Retinal pigment epithelial cell (primary cell): ENCODE results near the gene TCERG1L.

Experiments
- DNase-seq: peaks from one replicate; pipeline ENCODE4 v3.0.0-alpha.2; 2010; ENCODE audit warnings: low read depth
- H3K4me3 ChIP-seq: 2 replicates; pipeline ENCODE4 v1.5.1; 2011; ENCODE audit warnings: mild to moderate bottlenecking, low read length, control low read depth, moderate library complexity
- TF ChIP-seq, protein P1 (sequence below): conservative IDR thresholded peaks from 2 replicates; pipeline ENCODE4 v1.5.1; 2011; ENCODE audit warnings: low read depth, low read length, control low read depth, inconsistent platforms

The TCERG1L gene, protein sequence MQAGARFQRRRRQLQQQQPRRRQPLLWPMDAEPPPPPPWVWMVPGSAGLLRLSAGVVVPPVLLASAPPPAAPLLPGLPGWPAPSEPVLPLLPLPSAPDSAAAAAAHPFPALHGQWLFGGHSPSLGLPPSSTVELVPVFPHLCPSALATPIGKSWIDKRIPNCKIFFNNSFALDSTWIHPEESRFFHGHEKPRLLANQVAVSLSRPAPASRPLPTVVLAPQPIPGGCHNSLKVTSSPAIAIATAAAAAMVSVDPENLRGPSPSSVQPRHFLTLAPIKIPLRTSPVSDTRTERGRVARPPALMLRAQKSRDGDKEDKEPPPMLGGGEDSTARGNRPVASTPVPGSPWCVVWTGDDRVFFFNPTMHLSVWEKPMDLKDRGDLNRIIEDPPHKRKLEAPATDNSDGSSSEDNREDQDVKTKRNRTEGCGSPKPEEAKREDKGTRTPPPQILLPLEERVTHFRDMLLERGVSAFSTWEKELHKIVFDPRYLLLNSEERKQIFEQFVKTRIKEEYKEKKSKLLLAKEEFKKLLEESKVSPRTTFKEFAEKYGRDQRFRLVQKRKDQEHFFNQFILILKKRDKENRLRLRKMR

DNA sequence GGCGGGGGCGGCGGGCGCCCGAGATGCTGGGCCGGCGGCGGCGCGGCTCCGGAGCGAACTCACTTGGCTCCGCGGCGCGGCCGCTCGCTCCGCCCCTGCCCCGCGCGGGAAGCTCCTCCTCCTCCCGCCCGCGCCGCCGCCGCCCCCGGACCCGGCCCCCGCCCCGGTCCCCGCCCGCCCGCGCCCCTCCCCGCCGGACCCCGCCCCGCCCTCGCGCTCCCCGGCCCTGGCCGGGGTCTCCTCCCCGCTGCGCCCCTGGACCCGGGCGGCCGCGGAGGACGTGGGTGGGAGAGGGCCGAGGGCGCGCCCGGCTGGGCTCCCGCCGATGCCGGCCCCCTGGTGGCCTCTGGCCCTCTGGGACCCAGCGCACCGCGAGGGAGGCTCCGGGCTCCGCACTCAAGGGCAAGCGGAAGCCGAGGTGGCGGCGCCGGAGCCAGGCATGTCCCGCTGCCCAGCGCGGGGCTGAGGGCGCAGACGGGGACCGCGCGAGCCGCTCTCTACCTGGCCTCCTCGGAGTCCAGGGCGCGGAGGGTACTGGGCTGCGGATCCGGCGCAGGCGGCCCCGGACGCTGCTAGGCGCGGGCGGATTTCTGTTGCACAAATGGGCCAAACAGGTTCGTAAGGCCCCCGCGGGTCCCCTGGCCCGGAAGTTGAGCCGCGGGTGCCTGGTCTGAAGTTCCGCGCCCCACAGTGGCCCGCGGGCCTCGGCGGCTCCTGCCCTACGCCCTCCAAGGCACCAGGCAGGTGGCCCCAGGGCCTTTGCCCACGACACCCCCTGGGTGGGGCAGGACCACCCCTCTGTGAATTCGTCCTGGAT lies at the start of gene TCERG1L:
TCERG1L (minus strand) TSS at position 61 of the 817 bp plus-strand sequence. CDS start 86 bp downstream, outside the sequence.
- no peak for DNase-seq
- H3K4me3 ChIP-seq, result no peak within 1 kb of the TSS
- TF ChIP-seq, protein P1, sequence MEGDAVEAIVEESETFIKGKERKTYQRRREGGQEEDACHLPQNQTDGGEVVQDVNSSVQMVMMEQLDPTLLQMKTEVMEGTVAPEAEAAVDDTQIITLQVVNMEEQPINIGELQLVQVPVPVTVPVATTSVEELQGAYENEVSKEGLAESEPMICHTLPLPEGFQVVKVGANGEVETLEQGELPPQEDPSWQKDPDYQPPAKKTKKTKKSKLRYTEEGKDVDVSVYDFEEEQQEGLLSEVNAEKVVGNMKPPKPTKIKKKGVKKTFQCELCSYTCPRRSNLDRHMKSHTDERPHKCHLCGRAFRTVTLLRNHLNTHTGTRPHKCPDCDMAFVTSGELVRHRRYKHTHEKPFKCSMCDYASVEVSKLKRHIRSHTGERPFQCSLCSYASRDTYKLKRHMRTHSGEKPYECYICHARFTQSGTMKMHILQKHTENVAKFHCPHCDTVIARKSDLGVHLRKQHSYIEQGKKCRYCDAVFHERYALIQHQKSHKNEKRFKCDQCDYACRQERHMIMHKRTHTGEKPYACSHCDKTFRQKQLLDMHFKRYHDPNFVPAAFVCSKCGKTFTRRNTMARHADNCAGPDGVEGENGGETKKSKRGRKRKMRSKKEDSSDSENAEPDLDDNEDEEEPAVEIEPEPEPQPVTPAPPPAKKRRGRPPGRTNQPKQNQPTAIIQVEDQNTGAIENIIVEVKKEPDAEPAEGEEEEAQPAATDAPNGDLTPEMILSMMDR, result no peak

DNA sequence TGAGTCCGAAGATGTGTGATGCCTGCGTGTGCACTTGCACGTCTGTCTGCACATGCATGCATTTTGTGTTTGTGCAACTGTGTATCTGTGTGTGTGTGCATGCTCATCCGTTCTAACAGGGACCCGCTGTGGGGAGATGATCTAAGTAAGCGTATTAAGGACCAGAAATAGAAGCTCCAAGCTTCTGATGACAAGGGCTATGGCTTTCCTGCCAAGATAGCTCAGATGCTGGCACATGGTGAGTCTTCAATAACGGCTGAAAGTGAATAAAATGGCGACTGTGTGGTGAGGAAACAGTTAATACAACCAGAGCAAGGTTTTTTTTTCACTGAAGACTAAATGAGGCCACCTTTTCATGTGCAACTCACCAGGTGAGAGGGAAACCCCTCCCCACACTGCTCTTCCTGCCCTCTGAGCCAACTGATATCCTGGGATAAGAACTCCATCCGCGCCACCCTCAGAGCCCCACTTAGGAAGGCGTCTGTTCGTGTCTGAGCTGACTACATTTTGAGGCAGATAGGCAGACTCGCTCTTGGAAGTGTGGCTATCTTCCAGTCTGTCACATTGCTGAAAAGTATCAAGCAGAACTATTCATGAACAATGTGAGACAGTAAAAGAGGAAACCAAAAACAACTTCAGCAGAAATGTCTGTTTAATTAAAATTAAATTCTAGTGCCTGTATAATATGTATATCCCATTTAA lies 47.4 kb upstream of the TCERG1L start:
- no peak overlapping the region for H3K4me3 ChIP-seq
- no peak for DNase-seq
- TF ChIP-seq, protein P1, result no peak

DNA sequence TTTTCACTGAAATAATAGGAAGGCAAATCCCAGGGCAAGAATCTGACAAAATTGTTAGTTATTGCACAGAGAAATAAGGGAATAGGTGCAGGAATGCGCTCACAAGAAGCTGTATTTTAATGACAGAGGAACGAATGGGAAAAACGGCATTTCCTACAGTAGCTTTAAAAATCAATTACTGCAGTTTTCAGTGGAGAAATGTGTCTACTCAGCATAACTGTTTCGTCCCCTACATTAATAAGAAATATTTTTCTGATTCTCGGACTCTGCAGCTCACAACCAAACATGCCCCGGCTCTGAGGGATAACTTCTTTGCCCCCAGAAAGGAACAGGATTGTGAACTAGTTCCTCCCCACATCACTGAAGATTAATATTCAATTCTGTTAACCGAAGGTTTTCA lies 44.9 kb upstream of the TCERG1L start:
- H3K4me3 ChIP-seq, result no peak overlapping the region
- TF ChIP-seq, protein P1, result no peak
- no peak for DNase-seq

DNA sequence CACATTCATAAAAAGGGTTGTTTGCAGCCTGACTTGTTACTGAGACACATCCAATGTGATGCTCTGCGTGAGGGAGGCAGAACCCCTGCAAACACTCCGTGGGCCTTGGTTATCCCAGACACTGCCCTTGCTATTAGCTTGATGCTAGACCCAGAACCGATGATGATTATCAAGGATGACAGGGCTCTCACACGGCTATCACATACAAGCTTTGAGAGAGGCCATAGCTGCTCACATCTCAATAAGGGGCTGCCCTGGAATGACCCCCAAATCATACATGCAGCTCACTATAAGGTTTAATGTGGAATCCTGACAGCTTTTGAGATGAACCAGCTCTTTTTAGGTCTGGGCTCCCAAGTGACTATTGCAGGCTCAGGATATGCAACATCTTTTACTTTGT lies 44.4 kb upstream of the TCERG1L start:
- no peak overlapping the region for H3K4me3 ChIP-seq
- TF ChIP-seq, protein P1, result no peak
- DNase-seq, result no peak

DNA sequence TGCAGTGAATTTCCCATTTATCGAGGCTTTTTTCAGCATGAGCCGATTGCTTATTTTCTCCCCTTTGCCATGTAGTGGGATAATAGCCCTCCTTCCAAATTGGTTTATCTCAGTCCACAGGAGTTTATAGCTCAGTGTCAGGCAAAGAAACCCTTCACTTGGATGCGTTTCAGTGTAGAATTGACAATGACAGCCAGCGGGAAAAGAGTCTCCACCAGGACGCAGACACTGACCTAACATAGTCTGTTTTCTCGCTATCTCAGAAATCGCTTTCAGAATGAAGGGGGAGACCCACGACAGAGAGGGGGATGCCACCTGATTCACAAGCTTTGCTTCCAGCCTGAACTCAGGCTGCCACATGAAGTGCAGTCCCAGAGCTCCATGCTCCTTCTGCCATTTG lies 43.5 kb upstream of the TCERG1L start:
- TF ChIP-seq, protein P1, result no peak
- no peak for DNase-seq
- no peak overlapping the region for H3K4me3 ChIP-seq

DNA sequence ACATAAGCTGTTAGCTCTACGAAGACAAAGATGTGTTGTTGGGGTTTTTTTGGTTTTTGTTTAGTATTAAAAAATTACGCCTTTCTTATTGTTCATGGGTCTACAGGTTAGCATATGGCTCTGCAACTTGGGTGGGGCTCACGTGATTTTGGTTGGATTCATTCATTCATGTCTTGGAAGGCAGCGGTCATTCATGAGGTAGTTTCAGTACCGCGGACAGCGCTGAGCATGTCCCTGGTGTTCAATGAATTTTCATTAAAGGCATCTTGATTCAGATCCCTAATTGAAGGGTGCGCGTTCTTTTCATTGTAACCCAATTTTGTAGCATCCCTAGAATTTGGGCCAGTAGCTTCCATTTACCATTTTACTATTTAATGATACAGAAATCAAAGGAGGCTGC lies 42.9 kb upstream of the TCERG1L start:
- no peak overlapping the region for H3K4me3 ChIP-seq
- no peak for DNase-seq
- TF ChIP-seq, protein P1, result no peak
